Loucy (cell line): ENCODE measurements around the gene LMF1.

Experiments
- EZH2phosphoT487 ChIP-seq: fragments of 200-600 bp; IDR thresholded peaks from 2 replicates; pipeline ENCODE4 v1.6.1; 2018; ENCODE audit warnings: antibody characterized with exemption, mild to moderate bottlenecking, moderate library complexity, borderline replicate concordance
- TF ChIP-seq, protein P1 (sequence below): fragments of 200-600 bp; sonication (generic); conservative IDR thresholded peaks from 2 replicates; pipeline ENCODE4 v1.5.1; 2014; ENCODE audit warnings: mild to moderate bottlenecking, antibody characterized with exemption, low read length

GRCh38 chr16:945271-946047 lies 25.3 kb downstream of the LMF1 start:
- TF ChIP-seq EZH2phosphoT487, result no peak
- TF ChIP-seq, protein P1, sequence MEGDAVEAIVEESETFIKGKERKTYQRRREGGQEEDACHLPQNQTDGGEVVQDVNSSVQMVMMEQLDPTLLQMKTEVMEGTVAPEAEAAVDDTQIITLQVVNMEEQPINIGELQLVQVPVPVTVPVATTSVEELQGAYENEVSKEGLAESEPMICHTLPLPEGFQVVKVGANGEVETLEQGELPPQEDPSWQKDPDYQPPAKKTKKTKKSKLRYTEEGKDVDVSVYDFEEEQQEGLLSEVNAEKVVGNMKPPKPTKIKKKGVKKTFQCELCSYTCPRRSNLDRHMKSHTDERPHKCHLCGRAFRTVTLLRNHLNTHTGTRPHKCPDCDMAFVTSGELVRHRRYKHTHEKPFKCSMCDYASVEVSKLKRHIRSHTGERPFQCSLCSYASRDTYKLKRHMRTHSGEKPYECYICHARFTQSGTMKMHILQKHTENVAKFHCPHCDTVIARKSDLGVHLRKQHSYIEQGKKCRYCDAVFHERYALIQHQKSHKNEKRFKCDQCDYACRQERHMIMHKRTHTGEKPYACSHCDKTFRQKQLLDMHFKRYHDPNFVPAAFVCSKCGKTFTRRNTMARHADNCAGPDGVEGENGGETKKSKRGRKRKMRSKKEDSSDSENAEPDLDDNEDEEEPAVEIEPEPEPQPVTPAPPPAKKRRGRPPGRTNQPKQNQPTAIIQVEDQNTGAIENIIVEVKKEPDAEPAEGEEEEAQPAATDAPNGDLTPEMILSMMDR, result no peak
